CD4-positive, alpha-beta T cell (primary cell): ENCODE measurements around the gene SSBP2. TPM values are rescaled to one million over a fixed set of nuclear protein-coding genes. Genes with fewer than 3 reads are reported as not detected.

ENCODE experiments used
- ATAC-seq: fragments of 200-7000 bp; cut with Tn5 transposase; one replicate; pipeline ENCODE4 v1.10.0; 2022; ENCODE audit warnings: mild to moderate bottlenecking; ENCODE audit not compliant: poor library complexity
- CTCF ChIA-PET: fragments of 350-600 bp; sonication (Branson Sonifier 250); formaldehyde crosslinking; loops from one replicate; lab custom pipeline; 2021; ENCODE audit warnings: antibody characterized with exemption, inconsistent platforms; lab: Charles Lee
- POLR2A ChIA-PET: fragments of 350-600 bp; sonication (Branson Sonifier 250); formaldehyde crosslinking; loops from one replicate; lab custom pipeline; 2021; ENCODE audit warnings: antibody characterized with exemption, inconsistent platforms; lab: Charles Lee
- DNase-seq, 14 experiments: peaks; one replicate each; pipeline ENCODE4 v3.0.0-alpha.2; 2013 to 2020; ENCODE audit warnings: mixed read lengths in 2 of 14
- H3K27ac ChIP-seq, 2 donors: one replicate each; pipeline versions ENCODE4 v1.5.1 to v1.7.0; 2013; ENCODE audit warnings: low read length in 2 of 2, low read depth in 1 of 2, mild to moderate bottlenecking in 1 of 2
- H3K27me3 ChIP-seq, 2 experiments: 1 replicate in 1 of 2; 2 replicates in 1 of 2; pipeline versions ENCODE4 v1.6.1 to v1.7.0; 2013; ENCODE audit warnings: low read length in 2 of 2, control low read depth in 1 of 2, mild to moderate bottlenecking in 1 of 2, moderate library complexity in 1 of 2; ENCODE audit not compliant: insufficient read depth in 2 of 2, control insufficient read depth in 1 of 2
- H3K36me3 ChIP-seq: one replicate; pipeline ENCODE4 v1.6.1; 2013; ENCODE audit warnings: low read length, control low read depth; ENCODE audit not compliant: insufficient read depth
- H3K4me1 ChIP-seq: one replicate; pipeline ENCODE4 v1.6.1; 2013; ENCODE audit warnings: low read length, control low read depth; ENCODE audit not compliant: insufficient read depth
- H3K4me3 ChIP-seq: one replicate; pipeline ENCODE4 v1.5.1; 2013; ENCODE audit warnings: mild to moderate bottlenecking, low read length, moderate library complexity
- H3K9me3 ChIP-seq, 2 experiments: 1 replicate in 1 of 2; 2 replicates in 1 of 2; pipeline versions ENCODE4 v1.6.1 to v1.7.0; 2013; ENCODE audit warnings: low read length in 2 of 2, mild to moderate bottlenecking in 2 of 2, control low read depth in 1 of 2, moderate library complexity in 1 of 2; ENCODE audit not compliant: control insufficient read depth in 1 of 2, insufficient read depth in 1 of 2
- H3K27ac Mint-ChIP-seq: one replicate; pipeline ENCODE4 v1.8.0; 2020; ENCODE audit warnings: mixed read lengths
- H3K27me3 Mint-ChIP-seq: one replicate; pipeline ENCODE4 v1.8.0; 2021; ENCODE audit warnings: mixed read lengths
- H3K36me3 Mint-ChIP-seq: one replicate; pipeline ENCODE4 v1.8.0; 2021; ENCODE audit warnings: low read depth, mixed read lengths
- H3K4me1 Mint-ChIP-seq: one replicate; pipeline ENCODE4 v1.8.0; 2021; ENCODE audit warnings: low read depth, mixed read lengths
- H3K4me3 Mint-ChIP-seq: one replicate; pipeline ENCODE4 v1.8.0; 2020; ENCODE audit warnings: mild to moderate bottlenecking, mixed read lengths
- H3K9me3 Mint-ChIP-seq: one replicate; pipeline ENCODE4 v1.8.0; 2020; ENCODE audit warnings: mixed read lengths
- CTCF ChIP-seq: fragments of 200-600 bp; IDR thresholded peaks from one replicate; pipeline ENCODE4 v1.8.0; 2022; ENCODE audit warnings: antibody characterized with exemption, mild to moderate bottlenecking
- intact Hi-C, 2 experiments: fragments of 100-400 bp; cut with DNase I in 1 of 2; cut with micrococcal nuclease in 1 of 2; formaldehyde crosslinking; loops; one replicate each; pipeline versions ENCODE4 v1.15.1 to v1.9.0; 2023 to 2025; cut with DNase I, micrococcal nuclease
- total RNA-seq, 174 experiments: library from RNA in 2 of 174; stranded (reverse) in 2 of 174; gene quantifications; one replicate each; pipeline ENCODE4 v1.2.3 and lab custom pipeline; 2021 to 2026

Gene SSBP2
- total RNA-seq, 2 experiments from 2014 or later: 33.5 to 36.3 TPM

DNA sequence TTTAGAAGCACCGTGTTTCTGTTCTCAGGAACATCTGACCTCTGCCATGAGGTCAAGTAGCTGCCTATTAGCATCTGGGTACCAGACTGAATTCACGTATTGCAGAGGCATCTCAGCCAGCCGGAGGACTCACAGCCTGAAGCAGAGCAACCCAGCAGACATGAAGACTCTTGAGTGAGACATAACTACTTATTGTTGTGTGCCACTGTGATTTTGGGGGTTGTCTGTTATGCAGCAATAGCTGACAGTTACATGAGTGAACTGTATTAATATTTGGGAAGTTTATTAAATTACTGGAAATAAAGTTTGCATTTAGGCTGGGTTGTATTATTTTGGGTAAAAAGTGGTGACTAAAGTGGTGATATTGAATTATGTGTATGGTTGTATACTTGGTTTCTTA, 355.6 kb downstream of the SSBP2 start:
- intact Hi-C loops: no loop called here
- H3K4me3 Mint-ChIP-seq: no peak overlapping the region
- no peak for ATAC-seq
- H3K4me1 Mint-ChIP-seq: no peaks in the 10 kb centered on the region
- no peaks in the 10 kb centered on the region for H3K9me3 Mint-ChIP-seq
- H3K27me3 ChIP-seq: peaks cover 30 to 65% of the 10 kb centered on the region in 2 experiments
- H3K4me3 ChIP-seq: no peak overlapping the region
- no peak for TF ChIP-seq CTCF
- H3K27ac ChIP-seq: no peak overlapping the region
- H3K9me3 ChIP-seq: peaks cover 0 to 15% of the 10 kb centered on the region in 2 experiments
- H3K27me3 Mint-ChIP-seq: peaks cover 65% of the 10 kb centered on the region
- H3K36me3 Mint-ChIP-seq: no peaks in the 10 kb centered on the region
- no peak for DNase-seq
- H3K4me1 ChIP-seq: peaks cover 10% of the 10 kb centered on the region
- no peak overlapping the region for H3K27ac Mint-ChIP-seq
- CTCF ChIA-PET: no interaction called here
- no peaks in the 10 kb centered on the region for H3K36me3 ChIP-seq
- POLR2A ChIA-PET: no interaction called here

- H3K36me3 ChIP-seq: no peaks in the 10 kb centered on the region
- H3K4me1 Mint-ChIP-seq: no peaks in the 10 kb centered on the region
- ChIA-PET POLR2A (no interaction called here), CTCF (no interaction called here)
- no peak within 1 kb of the TSS for H3K4me3 ChIP-seq
- no peak for ATAC-seq
- no peaks in the 10 kb centered on the region for H3K36me3 Mint-ChIP-seq
- intact Hi-C loops: no loop called here
- no peak for TF ChIP-seq CTCF
- H3K27me3 Mint-ChIP-seq: peaks cover 73% of the 10 kb centered on the region
- H3K4me3 Mint-ChIP-seq: peak within 1 kb of the TSS; percentile 3
- H3K27ac Mint-ChIP-seq: no peak within 1 kb of the TSS
- H3K27me3 ChIP-seq: peaks cover 34 to 71% of the 10 kb centered on the region in 2 experiments
- peaks cover 0 to 14% of the 10 kb centered on the region in 2 experiments for H3K9me3 ChIP-seq
- DNase-seq: peak in 1 of 14 experiments; percentile 9
- H3K27ac ChIP-seq: no peak within 1 kb of the TSS
- no peaks in the 10 kb centered on the region for H3K9me3 Mint-ChIP-seq
- peaks cover 10% of the 10 kb centered on the region for H3K4me1 ChIP-seq
Observed at GRCh38 chr5:81393783-81394718, 356.8 kb downstream of the SSBP2 start, which contains the start of gene ACOT12. TSS of gene ACOT12 (minus strand) at chr5:81394134. CDS start at chr5:81394114, 20 bp downstream.

DNA sequence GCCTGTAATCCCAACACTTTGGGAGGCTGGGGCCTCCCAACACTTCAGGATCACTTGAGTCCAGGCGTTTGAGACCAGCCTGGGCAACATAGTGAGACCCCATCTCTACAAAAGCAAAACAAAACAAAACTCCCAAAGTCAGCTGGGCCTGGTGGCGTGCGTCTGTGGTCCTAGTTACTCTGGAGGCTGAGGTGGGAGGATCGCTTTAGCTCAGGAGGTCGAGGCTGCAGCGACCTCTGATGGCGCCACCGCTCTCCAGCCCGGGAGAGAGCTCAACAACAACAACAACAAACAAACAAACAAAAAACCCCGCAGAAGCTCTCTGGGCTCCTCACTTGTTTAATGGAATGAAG, 357.5 kb downstream of the SSBP2 start:
- Mint-ChIP-seq H3K36me3 (no peaks in the 10 kb centered on the region), H3K27ac (no peak overlapping the region), H3K4me3 (peak overlapping the region; percentile 3), H3K27me3 (peaks cover 79% of the 10 kb centered on the region), H3K4me1 (no peaks in the 10 kb centered on the region), H3K9me3 (no peaks in the 10 kb centered on the region)
- intact Hi-C loops: no loop called here
- ATAC-seq: no peak
- DNase-seq: no peak
- no peak for TF ChIP-seq CTCF
- POLR2A ChIA-PET: no interaction called here
- H3K4me3 ChIP-seq: no peak overlapping the region
- peaks cover 0 to 9% of the 10 kb centered on the region in 2 experiments for H3K9me3 ChIP-seq
- peaks cover 34 to 74% of the 10 kb centered on the region in 2 experiments for H3K27me3 ChIP-seq
- CTCF ChIA-PET: no interaction called here
- H3K4me1 ChIP-seq: peaks cover 10% of the 10 kb centered on the region
- H3K27ac ChIP-seq: no peak overlapping the region
- no peaks in the 10 kb centered on the region for H3K36me3 ChIP-seq
